ENCODE data around the gene ZNF212. TPM values are rescaled to one million over a fixed set of nuclear protein-coding genes. Genes with fewer than 3 reads are reported as not detected.

Gene ZNF212
- total and polyA plus RNA-seq, 2 donors (not counting 3 experiments of a cell fraction or from before 2014, with no cell fraction given): 3.6 to 9.0 TPM

- DNase-seq (ENCODE audit: low read depth, low spot score) (peak; percentile 21), FAIRE-seq (peak; percentile 18)
- Histone ChIP-seq H3K9me3 (replicated peaks; ENCODE audit: control insufficient read depth, insufficient read depth, low read length) (no peaks in the 10 kb centered on the region), H3K4me2 (ENCODE audit: insufficient read depth, low read length) (peak overlapping the region; percentile 70), H3K27me3 (ENCODE audit: control insufficient read depth in 2 of 2, insufficient read depth in 2 of 2, low read length in 2 of 2) (no peaks in the 10 kb centered on the region), H3K4me1 (ENCODE audit: control insufficient read depth, extremely low read depth, insufficient read depth, low read length) (peaks cover 25% of the 10 kb centered on the region), H3K9ac (replicated peaks; ENCODE audit: extremely low read depth, insufficient read depth, low read length) (peak overlapping the region; percentile 84), H3K9me1 (replicated peaks; ENCODE audit: control insufficient read depth, extremely low read depth, insufficient read depth, low read length) (no peaks in the 10 kb centered on the region), H3K36me3 (ENCODE audit: control insufficient read depth in 2 of 2, extremely low read depth in 1 of 2, insufficient read depth in 2 of 2, low read length in 2 of 2) (peaks cover 4 to 22% of the 10 kb centered on the region in 2 experiments), H4K20me1 (replicated peaks; ENCODE audit: control insufficient read depth, extremely low read depth, insufficient read depth, low read length) (no peaks in the 10 kb centered on the region), H3K4me3 (replicated peaks in 1 of 3; ENCODE audit: insufficient read depth in 1 of 3, low read depth in 1 of 3, low read length in 3 of 3) (peak overlapping the region; percentile 66 to 83 (median 70)), H3K27ac (ENCODE audit: insufficient read depth, low read depth, low read length) (no peak overlapping the region), H3K79me2 (ENCODE audit: control insufficient read depth, insufficient read depth, low read length) (peaks cover 44% of the 10 kb centered on the region), H2AFZ (ENCODE audit: low read depth, low read length) (no peak overlapping the region)
- no peak for TF ChIP-seq POLR2A (IDR thresholded peaks at IDR 0.05; ENCODE audit: low read depth, low read length)
- TF ChIP-seq MAX (IDR thresholded peaks at IDR 0.05; ENCODE audit: insufficient read depth, insufficient read length): no peak
- TF ChIP-seq JUN (IDR thresholded peaks at IDR 0.05; ENCODE audit: borderline replicate concordance, insufficient read depth, insufficient read length, low read depth): no peak
- no peak for TF ChIP-seq CTCF (IDR thresholded peaks at IDR 0.05; ENCODE audit: extremely low read depth in 1 of 2, insufficient read depth in 1 of 2, low read depth in 1 of 2, low read length in 2 of 2)
- ChIA-PET POLR2A (no interaction called here), CTCF (interaction anchor here (1.2 to 2.3 kb wide), 4 partner anchors 9 to 113 kb away, joined by 3 to 21 read pairs (median 12); partner anchors contain the start of gene ZNF398)
- TSS peak; percentile 16 for BruUV-seq (replicated peaks)
- dilution Hi-C loops (cut with MboI; ENCODE audit: extremely low pct_ligation_motif_present, low sequenced_read_pairs) (no loop called here), intact Hi-C loops (cut with micrococcal nuclease) (loop anchor here (10.0 kb wide), 1 partner anchor 428 kb away; no protein-coding TSS in a partner anchor)
Observed at GRCh38 chr7:149196705-149197171, 42.7 kb upstream of the ZNF212 start.

- TF ChIP-seq FOS (IDR thresholded peaks at IDR 0.05; ENCODE audit: borderline replicate concordance, insufficient read depth, low read length): no peak
- H3K9me1 ChIP-seq (replicated peaks; ENCODE audit: control insufficient read depth, extremely low read depth, insufficient read depth, low read length): no peaks in the 10 kb centered on the region
- DNase-seq (ENCODE audit: low read depth, low spot score) (no peak), FAIRE-seq (no peak)
- intact Hi-C loops (cut with micrococcal nuclease) (loop anchor here (10.0 kb wide), 1 partner anchor 427 kb away; no protein-coding TSS in a partner anchor), dilution Hi-C loops (cut with MboI; ENCODE audit: extremely low pct_ligation_motif_present, low sequenced_read_pairs) (no loop called here)
- H3K4me1 ChIP-seq (ENCODE audit: control insufficient read depth, extremely low read depth, insufficient read depth, low read length): peaks cover 25% of the 10 kb centered on the region
- H4K20me1 ChIP-seq (replicated peaks; ENCODE audit: control insufficient read depth, extremely low read depth, insufficient read depth, low read length): no peaks in the 10 kb centered on the region
- no peak overlapping the region for H2AFZ ChIP-seq (ENCODE audit: low read depth, low read length)
- no peak overlapping the region for H3K27ac ChIP-seq (ENCODE audit: insufficient read depth, low read depth, low read length)
- no TSS peak for BruUV-seq (replicated peaks)
- CTCF ChIA-PET: no interaction called here
- no peaks in the 10 kb centered on the region for H3K27me3 ChIP-seq (ENCODE audit: control insufficient read depth in 2 of 2, insufficient read depth in 2 of 2, low read length in 2 of 2)
- peaks cover 4 to 24% of the 10 kb centered on the region in 2 experiments for H3K36me3 ChIP-seq (ENCODE audit: control insufficient read depth in 2 of 2, extremely low read depth in 1 of 2, insufficient read depth in 2 of 2, low read length in 2 of 2)
- no peaks in the 10 kb centered on the region for H3K9me3 ChIP-seq (replicated peaks; ENCODE audit: control insufficient read depth, insufficient read depth, low read length)
- peaks cover 47% of the 10 kb centered on the region for H3K79me2 ChIP-seq (ENCODE audit: control insufficient read depth, insufficient read depth, low read length)
- H3K9ac ChIP-seq (replicated peaks; ENCODE audit: extremely low read depth, insufficient read depth, low read length): no peak overlapping the region
- no peak overlapping the region for H3K4me3 ChIP-seq (replicated peaks in 1 of 3; ENCODE audit: insufficient read depth in 1 of 3, low read depth in 1 of 3, low read length in 3 of 3)
- POLR2A ChIA-PET: no interaction called here
- H3K4me2 ChIP-seq (ENCODE audit: insufficient read depth, low read length): no peak overlapping the region
Observed at GRCh38 chr7:149197675-149198074, 41.8 kb upstream of the ZNF212 start.
